Measurements from ENCODE around the gene UMODL1. TPM values are rescaled to one million over a fixed set of nuclear protein-coding genes. Genes with fewer than 3 reads are reported as not detected.
A peak's percentile ranks its signal among the peaks of the same experiment; 100 is the strongest.

UMODL1 gene
- total and polyA plus RNA-seq, 8 donors, result 0.02 to 0.06 TPM; not detected in 6

GRCh38 chr21:42089665-42090310, 18.7 kb downstream of the UMODL1 start:
- WGBS, 2 donors, result 91 to 95% methylated on average over 21 of the region's 21 CpGs
- Histone ChIP-seq H3K4me3 (no peak overlapping the region), H3K27ac (no peak overlapping the region), H3K4me1 (peaks cover 0 to 10% (median 6%) of the 10 kb centered on the region in 3 donors), H3K36me3 (no peaks in the 10 kb centered on the region), H3K27me3 (no peaks in the 10 kb centered on the region), H3K9me3 (no peaks in the 10 kb centered on the region)
- FAIRE-seq (no peak), DNase-seq (no peak), ATAC-seq (no peak)
- intact Hi-C loops (cut with DNase I), result no loop called here
- TF ChIP-seq CTCF (IDR thresholded peaks at IDR 0.05), result no peak

- FAIRE-seq, result no peak
Measured at GRCh38 chr21:42091899-42092508, 20.9 kb downstream of the UMODL1 start.

DNA sequence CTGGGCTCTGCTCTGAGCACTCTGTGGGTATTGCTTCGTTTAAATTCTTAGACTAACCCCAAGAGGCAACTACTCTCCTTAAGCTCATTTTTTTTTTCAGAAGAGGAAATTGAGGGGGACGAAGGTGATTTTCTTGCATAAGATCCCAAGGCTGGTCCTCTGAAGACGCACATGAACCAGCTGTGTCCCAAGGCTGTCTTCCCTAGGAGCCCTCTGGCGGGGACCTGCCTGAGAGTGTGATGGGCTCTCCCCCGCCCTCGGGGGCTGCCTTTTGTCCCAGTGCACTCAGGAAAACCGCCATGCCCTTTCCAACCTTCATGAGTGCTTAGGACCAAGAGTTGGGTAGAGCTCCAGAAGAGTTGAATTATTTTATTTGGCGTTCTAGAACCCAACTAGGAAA, 21.7 kb downstream of the UMODL1 start:
- FAIRE-seq (no peak), ATAC-seq (no peak), DNase-seq (no peak)
- no peaks in the 10 kb centered on the region for H3K27me3 ChIP-seq
- H3K36me3 ChIP-seq, result no peaks in the 10 kb centered on the region
- peaks cover 0 to 5% (median 0%) of the 10 kb centered on the region in 3 donors for H3K4me1 ChIP-seq
- H3K9me3 ChIP-seq, result no peaks in the 10 kb centered on the region
- intact Hi-C loops (cut with DNase I), result no loop called here
- 61 to 77% methylated on average over 8 of the region's 8 CpGs for WGBS, 2 donors
- H3K4me3 ChIP-seq, result no peak overlapping the region
- H3K27ac ChIP-seq, result no peak overlapping the region
- no peak for TF ChIP-seq CTCF (IDR thresholded peaks at IDR 0.05)

More at GRCh38 chr21:42091899-42092508, 20.9 kb downstream of the UMODL1 start:
- ATAC-seq (peak in 1 of 4 donors; percentile 26), DNase-seq (no peak)
- Histone ChIP-seq H3K4me1 (no peaks in the 10 kb centered on the region), H3K36me3 (no peaks in the 10 kb centered on the region), H3K9me3 (no peaks in the 10 kb centered on the region), H3K27me3 (no peaks in the 10 kb centered on the region), H3K27ac (no peak overlapping the region), H3K4me3 (no peak overlapping the region)
- 55 to 61% methylated on average over 14 of the region's 14 CpGs for WGBS, 2 donors
- intact Hi-C loops (cut with DNase I), result no loop called here
- no peak for TF ChIP-seq CTCF (IDR thresholded peaks at IDR 0.05)

GRCh38 chr21:42093186-42093585, 22.1 kb downstream of the UMODL1 start:
- TF ChIP-seq CTCF (IDR thresholded peaks at IDR 0.05), result no peak
- DNase-seq (no peak), FAIRE-seq (no peak), ATAC-seq (no peak)
- H3K4me1 ChIP-seq, result peaks cover 0 to 9% (median 0%) of the 10 kb centered on the region in 3 donors
- H3K4me3 ChIP-seq, result no peak overlapping the region
- H3K27me3 ChIP-seq, result no peaks in the 10 kb centered on the region
- intact Hi-C loops (cut with DNase I), result no loop called here
- WGBS, 2 donors, result 84 to 91% methylated on average over 9 of the region's 9 CpGs
- no peaks in the 10 kb centered on the region for H3K9me3 ChIP-seq
- H3K27ac ChIP-seq, result no peak overlapping the region
- H3K36me3 ChIP-seq, result no peaks in the 10 kb centered on the region

- H3K36me3 ChIP-seq, result no peaks in the 10 kb centered on the region
- FAIRE-seq (no peak), DNase-seq (no peak), ATAC-seq (peak in 2 of 4 donors; percentile 66)
- WGBS, 2 donors, result 79 to 80% methylated on average over 15 of the region's 15 CpGs
- intact Hi-C loops (cut with DNase I), result no loop called here
- H3K27ac ChIP-seq, result no peak overlapping the region
- no peak for TF ChIP-seq CTCF (IDR thresholded peaks at IDR 0.05)
- no peaks in the 10 kb centered on the region for H3K9me3 ChIP-seq
- H3K27me3 ChIP-seq, result no peaks in the 10 kb centered on the region
- peaks cover 0 to 10% (median 0%) of the 10 kb centered on the region in 3 donors for H3K4me1 ChIP-seq
- H3K4me3 ChIP-seq, result no peak overlapping the region
Measured at GRCh38 chr21:42093991-42094421, 22.9 kb downstream of the UMODL1 start.

Measured in pancreas (tissue), 10 donors.